Glomerular visceral epithelial cell (primary cell): ENCODE data around the gene RPL19.

ENCODE experiments used
- DNase-seq: peaks from one replicate; pipeline ENCODE4 v3.0.0-alpha.2; 2016; ENCODE audit errors: extremely low spot score

Gene RPL19

DNA sequence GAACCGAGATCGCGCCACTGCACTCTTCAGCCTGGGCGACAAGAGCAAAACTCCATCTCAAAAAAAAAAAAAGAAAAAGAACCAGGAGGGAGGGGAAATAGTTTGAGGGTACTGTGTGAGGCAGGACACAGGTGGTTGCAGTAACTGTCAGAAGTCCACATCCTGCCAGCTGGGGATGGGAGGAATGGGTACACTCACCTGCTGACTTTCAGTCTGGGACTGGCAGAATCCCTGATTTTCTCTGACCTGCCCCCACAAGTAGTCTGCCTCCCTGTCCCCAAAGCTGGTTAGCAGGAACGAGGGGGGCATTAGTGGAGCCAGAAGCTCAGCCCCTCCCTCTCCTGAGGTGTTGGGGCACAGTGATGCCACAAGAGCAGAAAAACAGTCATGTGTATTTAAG is 27.0 kb upstream of the RPL19 start:
- DNase-seq = no peak

- DNase-seq = no peak
These were observed 26.4 kb upstream of the RPL19 start for GRCh38 chr17:39173526-39174274.

GRCh38 chr17:39174920-39175694 is 25.0 kb upstream of the RPL19 start:
- DNase-seq = peak; percentile 48

- no peak for DNase-seq
These were observed 24.4 kb upstream of the RPL19 start for GRCh38 chr17:39175695-39176093.

- no peak for DNase-seq
These were observed 22.8 kb upstream of the RPL19 start for GRCh38 chr17:39177256-39177655.

DNA sequence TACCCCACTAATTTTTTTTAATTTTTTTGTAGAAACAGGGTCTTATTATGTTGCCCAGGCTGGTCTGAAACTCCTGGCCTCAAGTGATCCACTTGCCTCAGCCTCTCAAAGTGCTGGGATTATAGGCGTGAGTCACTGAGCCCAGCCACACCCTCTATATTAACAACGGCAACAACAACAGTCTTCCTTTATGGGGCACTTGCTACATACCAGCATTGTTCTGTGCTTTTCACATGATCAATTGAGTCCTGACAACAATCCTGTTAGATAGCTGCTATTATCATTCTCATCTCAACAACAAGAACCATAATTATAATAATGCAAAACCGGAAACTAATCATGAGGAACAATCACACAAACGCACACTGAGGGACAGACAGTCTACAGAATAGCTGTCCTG is 21.5 kb upstream of the RPL19 start:
- DNase-seq = no peak

DNA sequence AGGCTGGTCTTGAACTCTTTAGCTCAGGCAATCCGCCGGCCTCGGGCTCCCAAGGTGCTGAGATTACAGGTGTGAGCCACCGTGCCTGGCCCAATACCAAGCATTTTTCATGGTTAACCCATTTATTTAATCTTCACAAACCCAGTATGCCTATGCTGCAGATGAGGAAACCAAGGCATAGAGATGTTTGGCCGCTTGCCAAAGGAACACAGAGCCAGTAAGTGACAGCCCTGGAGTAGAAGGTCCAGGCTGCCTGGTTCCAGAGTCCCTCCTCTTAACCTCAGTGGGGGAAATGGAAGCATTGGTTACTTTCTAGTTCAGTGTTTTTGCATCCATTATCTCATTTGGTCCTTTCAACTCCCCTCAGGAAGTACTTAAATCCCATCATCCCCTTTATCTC is 18.8 kb upstream of the RPL19 start:
- no peak for DNase-seq

DNA sequence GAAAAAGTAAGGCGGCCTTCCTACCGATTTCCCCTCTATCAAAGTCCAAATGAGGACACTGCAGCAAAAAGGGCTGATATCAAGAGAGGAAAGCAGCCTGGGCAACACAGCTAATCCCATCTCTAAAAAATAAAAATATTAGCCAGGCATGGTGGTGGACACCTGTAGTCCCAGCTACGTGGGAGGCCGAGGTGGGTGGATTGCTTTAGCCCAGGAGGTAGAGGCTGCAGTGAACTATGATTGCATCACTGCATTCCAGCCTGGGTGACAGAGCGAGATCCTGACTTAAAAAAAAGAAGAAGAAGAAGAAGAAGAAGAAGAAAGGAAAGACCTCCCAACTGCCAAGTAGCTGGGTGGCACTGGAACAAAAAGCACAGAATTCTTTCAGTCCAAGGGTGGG is 17.0 kb upstream of the RPL19 start:
- DNase-seq = no peak

DNA sequence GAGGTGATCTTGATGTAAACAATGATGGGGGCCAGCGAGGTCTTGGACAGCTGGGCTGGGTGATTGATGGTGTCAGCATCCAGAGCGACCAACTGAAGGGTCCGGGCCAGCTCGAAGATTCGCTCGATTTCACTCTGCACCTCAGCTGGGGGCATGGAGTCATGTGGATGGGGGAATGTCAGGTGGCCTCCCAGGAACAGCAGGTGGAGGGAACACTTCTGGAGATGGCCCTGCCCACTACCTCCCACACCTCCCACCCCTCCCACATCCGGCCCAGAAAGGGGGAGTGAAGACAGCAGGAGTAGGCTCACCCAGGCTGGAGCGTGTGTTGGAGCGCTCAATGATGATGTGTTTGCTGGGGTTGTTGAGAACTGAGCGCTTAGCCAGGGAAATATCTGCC is 16.4 kb upstream of the RPL19 start:
- no peak for DNase-seq

DNA sequence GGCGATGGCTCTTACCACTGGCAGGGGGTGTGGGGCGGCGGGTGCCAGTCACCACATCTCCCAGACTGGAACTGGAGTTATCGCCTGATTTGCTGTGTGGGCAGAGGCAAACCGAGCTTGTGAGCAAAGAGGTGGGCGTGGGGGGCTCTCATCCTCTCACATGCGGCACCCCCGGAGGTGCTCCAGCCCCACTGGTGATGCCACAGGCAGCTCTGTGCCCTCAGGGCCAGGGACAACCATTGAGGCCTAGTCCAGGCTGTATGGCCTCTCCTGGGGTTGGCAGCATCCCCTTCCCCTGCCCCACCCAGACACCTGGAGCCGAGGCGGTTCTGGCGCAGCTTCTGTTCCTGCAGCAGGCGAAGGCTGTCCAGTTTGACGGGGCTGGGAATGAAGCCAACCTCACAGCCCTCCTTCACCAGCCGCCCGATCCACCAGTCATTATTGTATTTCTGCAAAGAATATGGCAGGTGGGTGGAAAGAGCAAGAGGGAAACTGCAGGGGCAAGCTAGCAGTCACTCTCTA is 13.5 kb upstream of the RPL19 start:
- DNase-seq = no peak

DNA sequence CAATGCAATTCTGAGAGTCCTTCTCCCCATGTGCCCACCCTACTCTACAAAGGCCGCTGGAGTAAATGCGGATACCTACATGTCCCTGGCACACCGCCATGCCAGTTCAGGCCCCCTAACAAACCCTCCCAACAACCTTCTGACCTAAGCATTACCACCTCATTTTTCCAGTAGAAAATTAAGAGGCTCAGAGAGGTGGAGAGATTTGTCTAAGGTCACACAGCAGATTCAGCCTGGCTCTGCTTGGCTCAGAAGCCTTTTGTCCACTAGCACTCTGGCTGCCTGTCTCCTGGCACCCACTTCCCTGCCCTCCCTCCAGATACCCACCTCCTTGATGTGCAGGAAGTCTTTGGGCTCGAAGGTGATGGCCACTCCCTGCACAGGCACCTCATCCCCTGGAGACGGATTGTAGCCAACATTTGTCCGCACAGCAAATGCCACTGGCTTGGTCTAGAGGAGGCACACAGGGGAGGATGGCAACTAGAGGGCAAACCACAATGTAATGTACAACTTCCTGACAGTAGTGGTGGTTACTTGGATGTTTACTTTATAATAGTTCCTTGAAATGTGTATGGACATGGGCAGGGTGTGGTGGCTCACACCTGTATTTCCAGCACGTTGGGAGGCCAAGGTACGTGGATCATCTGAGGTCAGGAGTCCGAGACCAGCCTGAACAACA is 12.8 kb upstream of the RPL19 start:
- DNase-seq = no peak

DNA sequence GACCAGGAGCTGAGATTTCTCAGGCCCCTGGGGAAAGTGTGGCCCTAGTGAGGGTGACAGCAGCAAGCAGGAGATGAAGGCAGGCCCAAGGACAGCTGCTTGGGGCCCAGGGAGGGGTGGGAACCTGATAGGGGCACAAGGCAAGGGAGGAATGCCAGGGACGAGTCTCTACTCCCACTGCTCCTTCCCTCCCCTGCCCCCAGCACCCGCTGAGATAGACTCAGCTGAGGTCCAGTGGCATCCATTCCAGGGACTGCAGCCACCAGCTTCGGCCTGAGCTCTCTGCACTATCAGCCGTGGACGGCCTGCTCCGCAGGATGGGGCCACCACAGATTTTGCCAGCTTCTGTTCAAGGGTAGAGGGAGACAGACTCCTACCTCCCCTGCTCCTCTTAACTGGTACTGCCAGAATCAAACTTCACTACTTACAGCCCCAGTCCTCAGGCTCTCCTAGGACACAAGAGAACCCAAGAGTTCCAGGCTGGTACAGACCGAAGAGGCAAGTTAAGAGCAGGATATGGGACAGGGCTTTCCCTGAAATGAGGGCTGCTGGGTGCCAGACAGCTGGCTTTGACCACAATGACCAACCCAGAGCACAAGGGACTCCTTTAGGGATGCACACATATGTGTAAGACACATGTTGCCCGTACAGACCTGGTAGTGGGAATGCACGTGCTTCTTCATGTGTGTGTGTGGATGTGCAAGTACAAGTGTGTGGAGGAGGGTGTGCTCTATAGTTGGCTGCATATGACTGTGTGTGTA is 8.2 kb upstream of the RPL19 start:
- no peak for DNase-seq

GRCh38 chr17:39192901-39193300 is 7.2 kb upstream of the RPL19 start:
- DNase-seq = no peak

DNA sequence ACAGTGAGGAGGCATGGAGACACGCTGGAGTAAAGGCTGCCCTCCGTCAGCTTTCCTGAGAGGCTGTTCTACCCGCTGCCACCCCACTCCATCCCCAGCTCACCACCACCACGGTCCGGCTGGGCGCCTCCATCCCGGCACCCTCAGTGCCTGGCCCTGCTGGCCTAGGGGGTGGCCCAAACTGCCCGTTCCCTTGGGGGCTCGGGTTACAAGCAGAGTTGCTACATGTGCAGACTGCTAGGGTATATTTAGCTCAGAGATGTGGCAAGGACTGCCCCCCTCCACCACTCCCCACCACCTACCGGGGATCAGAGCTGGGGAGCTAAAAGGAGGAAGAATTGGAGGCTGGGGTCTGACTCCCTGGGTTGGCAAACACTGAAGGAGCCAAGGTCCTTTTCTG is 6.7 kb upstream of the RPL19 start:
- no peak for DNase-seq

DNA sequence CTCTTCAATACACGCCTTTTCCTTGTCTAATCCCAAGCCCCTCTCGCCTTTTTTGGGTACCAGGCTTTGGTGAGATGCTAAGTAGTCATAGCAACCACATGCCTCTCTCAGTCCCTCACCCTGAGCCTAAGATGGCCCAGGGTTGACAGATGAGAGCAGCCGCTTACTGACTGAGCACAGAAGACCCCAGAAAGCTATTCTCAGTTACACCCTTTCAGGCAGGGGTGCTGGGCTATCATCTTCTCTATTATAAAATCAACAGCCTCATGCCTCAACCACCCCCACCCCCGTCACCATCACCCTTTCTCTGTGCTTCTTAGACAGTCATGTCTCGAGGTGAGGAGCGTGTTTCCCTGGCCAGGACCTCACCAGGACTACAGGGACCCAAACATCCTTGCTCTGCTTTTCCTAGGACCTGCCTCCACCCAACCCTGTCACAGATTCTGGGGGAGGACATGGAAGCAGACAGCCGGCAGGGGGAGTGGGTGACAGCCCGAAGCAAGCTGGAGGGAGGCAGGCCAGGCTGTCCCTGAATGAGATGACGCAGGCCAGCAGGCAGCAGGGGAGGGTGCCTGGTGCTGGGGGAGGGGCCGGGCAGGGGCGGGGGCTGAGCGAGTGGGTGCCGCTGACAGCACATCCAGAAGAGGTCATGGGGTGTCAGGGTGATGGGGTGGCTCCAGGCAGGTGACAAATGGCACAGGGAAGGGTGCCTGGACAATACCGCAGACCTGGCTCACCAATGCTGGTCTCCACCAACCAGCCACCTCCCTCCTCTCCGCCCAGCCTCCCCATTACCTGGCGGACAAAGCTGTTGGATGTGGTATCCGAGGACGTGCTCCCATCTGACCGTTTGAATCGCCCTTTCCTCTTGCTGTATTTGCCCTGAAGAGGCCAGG is 5.7 kb upstream of the RPL19 start:
- DNase-seq = no peak

DNA sequence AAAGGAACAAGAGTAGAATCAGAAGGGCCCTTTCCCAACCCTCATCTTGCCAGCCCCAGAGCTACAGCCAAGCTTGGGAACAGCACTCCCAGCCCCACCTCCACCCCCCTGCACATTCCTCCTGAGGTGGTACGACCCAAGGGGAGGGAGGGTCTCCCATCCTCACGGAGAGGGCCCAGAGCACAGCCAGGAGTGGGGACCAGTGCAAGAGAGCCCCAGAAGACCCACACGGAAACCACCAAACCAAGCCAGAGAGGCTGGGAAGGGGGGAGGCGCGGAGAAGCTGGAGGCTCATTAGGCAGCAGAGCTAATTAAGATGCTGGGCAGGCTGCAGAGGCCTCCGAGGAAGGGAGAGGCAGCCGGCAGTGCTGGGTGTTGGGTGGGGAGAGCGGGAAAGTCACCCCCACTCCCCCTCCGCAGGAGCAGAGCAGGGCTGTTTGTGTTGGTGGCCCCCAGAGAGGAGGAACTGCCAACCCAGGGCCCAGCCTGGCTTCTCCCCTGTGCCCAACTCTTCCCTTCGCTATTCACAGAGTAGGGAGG is 5.0 kb upstream of the RPL19 start:
- no peak for DNase-seq

- DNase-seq = no peak
These were observed 4.4 kb upstream of the RPL19 start for GRCh38 chr17:39195568-39196160.

- no peak for DNase-seq
These were observed 3.8 kb upstream of the RPL19 start for GRCh38 chr17:39196241-39196807.

GRCh38 chr17:39196808-39197291 is 3.2 kb upstream of the RPL19 start:
- DNase-seq = peak; percentile 63
